ENCODE data around the gene CCBE1.

GRCh38 chr18:59597049-59597448, 100.2 kb downstream of the CCBE1 start:
- TF ChIP-seq CTCF (IDR thresholded peaks at IDR 0.05; ENCODE audit: insufficient read depth, low read length, poor library complexity, severe bottlenecking) (no peak), EZH2phosphoT487 (conservative IDR thresholded peaks at IDR 0.05; ENCODE audit: low read length) (no peak)

Measured in SU-DHL-6 (cell line).